HG03103 (cell line): Measurements from ENCODE around the gene SFPQ.

Experiments used
- ATAC-seq: cut with Tn5 transposase; IDR thresholded peaks from one replicate; pipeline ENCODE4 v1.9.1; 2021; ENCODE audit warnings: low read depth; ENCODE audit not compliant: unreplicated experiment

The SFPQ gene

GRCh38 chr1:35188578-35189392 lies 4.2 kb downstream of the SFPQ start:
- no peak for ATAC-seq

- no peak for ATAC-seq
Observed at GRCh38 chr1:35187816-35188342, 5.1 kb downstream of the SFPQ start.

- ATAC-seq = no peak
Observed at GRCh38 chr1:35186239-35186638, 6.7 kb downstream of the SFPQ start.

- no peak for ATAC-seq
Observed at GRCh38 chr1:35185200-35185599, 7.7 kb downstream of the SFPQ start.

- no peak for ATAC-seq
Observed at GRCh38 chr1:35184495-35185199, 8.3 kb downstream of the SFPQ start.

- ATAC-seq = no peak
Observed at GRCh38 chr1:35181790-35182455, 11.0 kb downstream of the SFPQ start.

- ATAC-seq = no peak
Observed at GRCh38 chr1:35180776-35181374, 12.1 kb downstream of the SFPQ start.

GRCh38 chr1:35179908-35180307 lies 13.0 kb downstream of the SFPQ start:
- no peak for ATAC-seq

GRCh38 chr1:35178874-35179380 lies 14.0 kb downstream of the SFPQ start:
- ATAC-seq = no peak

- no peak for ATAC-seq
Observed at GRCh38 chr1:35178295-35178695, 14.7 kb downstream of the SFPQ start.

- no peak for ATAC-seq
Observed at GRCh38 chr1:35177237-35177786, 15.6 kb downstream of the SFPQ start.

- no peak for ATAC-seq
Observed at GRCh38 chr1:35175602-35176001, 17.3 kb downstream of the SFPQ start.

- ATAC-seq = no peak
Observed at GRCh38 chr1:35175098-35175576, 17.8 kb downstream of the SFPQ start.

- no peak for ATAC-seq
Observed at GRCh38 chr1:35173909-35174540, 18.9 kb downstream of the SFPQ start.

GRCh38 chr1:35173491-35173890 lies 19.5 kb downstream of the SFPQ start:
- ATAC-seq = no peak

GRCh38 chr1:35172022-35172421 lies 20.9 kb downstream of the SFPQ start:
- no peak for ATAC-seq

- ATAC-seq = no peak
Observed at GRCh38 chr1:35171579-35171978, 21.4 kb downstream of the SFPQ start.

GRCh38 chr1:35164893-35165292 lies 28.1 kb downstream of the SFPQ start:
- no peak for ATAC-seq

GRCh38 chr1:35151220-35151619 lies 41.7 kb downstream of the SFPQ start:
- ATAC-seq = no peak
